D341Med (cell line): ENCODE results near the gene AFAP1.

Source experiments
- DNase-seq: peaks from one replicate; pipeline ENCODE4 v3.0.0; 2012; ENCODE audit warnings: low spot score

The AFAP1 gene

GRCh38 chr4:7767966-7768365 is 171.7 kb downstream of the AFAP1 start:
- DNase-seq, result no peak

DNA sequence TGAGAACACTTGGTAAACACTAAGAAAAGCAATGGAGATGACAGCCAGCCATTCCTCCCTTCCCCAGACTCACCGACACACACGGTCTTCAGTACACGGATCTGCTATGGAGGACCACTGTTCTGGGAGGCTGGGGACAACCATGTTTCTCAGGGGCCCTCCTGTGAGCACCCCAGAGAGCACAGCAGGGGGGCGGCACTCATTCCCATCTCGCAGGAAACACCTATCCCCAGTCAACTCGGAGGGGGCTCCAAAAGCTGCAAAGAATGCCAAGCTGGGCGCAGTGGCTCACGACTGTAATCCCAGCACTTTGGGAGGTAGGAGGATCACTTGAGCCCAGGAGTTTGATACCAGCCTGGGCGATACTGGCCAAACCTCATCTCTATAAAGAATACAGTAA is 172.1 kb downstream of the AFAP1 start:
- DNase-seq, result no peak

- no peak for DNase-seq
Measured at GRCh38 chr4:7766661-7767345, 172.9 kb downstream of the AFAP1 start.

GRCh38 chr4:7766086-7766485 is 173.6 kb downstream of the AFAP1 start:
- DNase-seq, result no peak

GRCh38 chr4:7765666-7766065 is 174.0 kb downstream of the AFAP1 start:
- no peak for DNase-seq

GRCh38 chr4:7764466-7764865 is 175.2 kb downstream of the AFAP1 start:
- no peak for DNase-seq

GRCh38 chr4:7763788-7764187 is 175.9 kb downstream of the AFAP1 start:
- DNase-seq, result no peak

DNA sequence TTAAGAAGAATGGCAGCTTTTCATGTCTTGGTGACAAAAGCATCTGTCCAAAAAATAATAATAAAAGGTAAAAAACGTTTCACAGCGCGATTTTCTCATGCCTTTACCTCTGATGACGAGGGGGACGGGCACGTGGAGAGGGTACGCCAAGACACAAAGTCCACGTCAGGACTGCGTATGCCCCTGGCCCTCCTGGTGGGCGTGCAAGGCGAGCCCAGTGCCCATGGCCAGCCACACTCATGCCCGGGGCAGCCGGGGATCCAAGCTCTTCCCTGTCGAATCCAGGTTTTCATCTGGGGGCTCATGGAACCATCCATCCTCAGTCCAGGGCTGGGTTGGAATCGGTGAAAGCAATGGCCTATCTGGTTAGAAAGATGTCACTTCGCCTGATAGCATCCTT is 176.6 kb downstream of the AFAP1 start:
- no peak for DNase-seq

GRCh38 chr4:7762376-7763030 is 177.2 kb downstream of the AFAP1 start:
- DNase-seq, result no peak

DNA sequence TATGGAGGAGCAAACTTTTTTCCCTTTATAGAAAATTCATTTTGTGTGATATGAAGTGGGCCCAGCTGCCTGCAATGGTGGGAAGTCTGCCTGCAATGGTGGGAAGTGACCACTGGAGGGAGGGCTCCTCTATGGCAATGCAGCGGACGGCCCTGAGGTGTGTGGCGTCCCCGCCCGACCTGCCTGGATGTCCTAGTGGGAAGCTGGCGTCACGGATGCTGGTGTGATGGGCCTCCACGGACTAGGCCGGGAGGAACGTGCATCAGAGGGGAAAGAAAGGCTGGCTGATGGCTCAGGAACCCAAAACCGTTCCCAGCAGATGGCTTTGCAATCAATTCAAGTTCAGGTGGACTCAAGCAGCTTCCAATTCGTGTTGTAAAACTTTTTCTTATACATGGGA is 177.9 kb downstream of the AFAP1 start:
- peak; percentile 89 for DNase-seq

DNA sequence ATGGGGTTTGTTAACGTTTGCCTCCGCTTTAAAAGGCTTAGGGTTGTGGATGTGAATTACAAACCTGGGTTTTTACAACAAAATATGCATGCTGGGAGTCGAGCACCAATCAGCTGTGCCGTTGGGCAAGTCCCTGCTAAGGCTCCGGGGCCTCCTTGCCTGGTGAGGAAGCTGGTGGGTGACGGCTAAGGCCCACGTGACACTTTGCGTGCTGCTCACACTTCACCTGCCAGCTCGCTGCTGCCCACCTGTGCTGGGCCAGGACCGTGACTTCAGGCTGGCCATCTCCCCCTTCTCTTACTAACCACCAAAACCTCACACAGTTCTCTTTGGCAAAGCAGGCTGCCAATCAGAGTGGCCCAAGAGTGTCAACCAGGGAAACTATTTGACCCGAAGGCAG is 178.3 kb downstream of the AFAP1 start:
- no peak for DNase-seq

- no peak for DNase-seq
Measured at GRCh38 chr4:7760706-7761105, 179.0 kb downstream of the AFAP1 start.

DNA sequence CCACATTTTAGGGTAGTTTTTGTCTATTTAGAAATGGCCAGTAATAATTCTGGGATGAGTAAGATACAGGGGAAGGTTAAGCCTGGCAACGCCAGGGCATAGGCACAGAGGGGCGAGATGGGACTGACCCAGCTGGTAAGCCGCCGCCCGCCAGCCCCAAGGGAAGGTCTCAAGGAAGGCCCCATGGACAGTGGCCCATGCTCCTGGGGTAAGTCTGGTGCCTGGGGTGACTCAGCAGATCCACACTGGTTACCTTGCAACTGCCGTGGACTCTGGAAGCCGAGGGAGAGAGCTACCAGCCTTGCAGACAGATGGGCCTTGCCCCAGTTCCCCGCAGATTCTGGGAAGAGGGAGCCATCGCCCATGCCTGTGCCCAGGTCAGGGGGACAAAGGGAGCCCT is 179.4 kb downstream of the AFAP1 start:
- DNase-seq, result no peak

DNA sequence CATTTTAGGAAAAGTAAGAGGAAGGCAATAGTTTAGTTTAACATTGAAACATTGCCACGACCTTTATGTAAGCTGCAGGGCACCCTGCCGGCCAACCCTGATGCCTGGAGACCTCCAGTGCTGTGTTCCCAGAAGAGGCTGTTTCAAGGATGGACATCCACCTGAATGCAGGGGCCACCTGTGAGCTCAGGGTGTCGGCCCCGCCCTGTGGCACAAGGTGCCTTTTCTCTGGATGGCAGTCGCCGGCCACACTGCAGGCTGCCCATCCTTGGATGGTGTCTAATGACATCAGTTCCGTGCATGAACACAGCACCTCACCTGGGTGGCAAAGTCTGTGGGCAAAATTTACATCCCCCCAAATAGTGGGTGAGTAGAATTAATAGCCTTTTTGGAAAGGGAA is 180.0 kb downstream of the AFAP1 start:
- DNase-seq, result no peak

DNA sequence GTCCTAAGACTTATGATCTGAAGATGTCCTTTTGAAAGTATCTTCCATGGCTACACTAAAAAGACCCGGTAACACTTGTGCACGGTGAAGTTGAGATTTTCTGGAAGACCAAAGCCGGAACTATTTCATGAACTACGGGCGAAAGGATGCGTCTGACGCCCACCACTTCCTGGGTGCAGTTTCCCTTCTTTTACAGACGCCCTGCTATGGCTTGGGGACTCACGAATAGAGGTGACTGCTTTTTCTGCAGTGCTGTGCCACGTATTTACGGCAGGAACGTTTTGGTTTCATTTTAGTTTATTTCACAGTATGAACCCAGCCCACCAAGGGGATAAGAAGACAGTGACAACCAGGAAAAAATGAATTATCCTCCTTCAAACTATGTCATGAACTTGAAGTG is 180.4 kb downstream of the AFAP1 start:
- no peak for DNase-seq

DNA sequence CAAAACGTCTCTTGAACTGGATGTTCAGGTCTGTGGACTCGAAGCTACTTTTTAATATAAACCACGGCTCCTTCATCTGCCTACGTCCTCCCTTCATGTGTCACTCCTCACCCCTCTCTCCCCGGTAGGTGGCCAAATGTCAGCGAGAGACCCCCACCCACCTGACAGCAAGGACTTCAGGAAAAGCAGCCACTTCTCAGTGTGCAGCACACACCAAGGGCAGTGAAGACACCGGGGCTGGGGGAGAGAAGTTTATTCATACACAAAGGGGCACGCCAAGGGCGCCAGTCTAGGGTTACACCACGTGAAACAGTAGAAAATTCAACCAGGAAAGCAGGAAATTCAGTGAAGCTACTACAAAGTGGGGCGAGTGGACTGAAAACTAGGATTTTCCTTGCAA is 181.2 kb downstream of the AFAP1 start:
- no peak for DNase-seq

DNA sequence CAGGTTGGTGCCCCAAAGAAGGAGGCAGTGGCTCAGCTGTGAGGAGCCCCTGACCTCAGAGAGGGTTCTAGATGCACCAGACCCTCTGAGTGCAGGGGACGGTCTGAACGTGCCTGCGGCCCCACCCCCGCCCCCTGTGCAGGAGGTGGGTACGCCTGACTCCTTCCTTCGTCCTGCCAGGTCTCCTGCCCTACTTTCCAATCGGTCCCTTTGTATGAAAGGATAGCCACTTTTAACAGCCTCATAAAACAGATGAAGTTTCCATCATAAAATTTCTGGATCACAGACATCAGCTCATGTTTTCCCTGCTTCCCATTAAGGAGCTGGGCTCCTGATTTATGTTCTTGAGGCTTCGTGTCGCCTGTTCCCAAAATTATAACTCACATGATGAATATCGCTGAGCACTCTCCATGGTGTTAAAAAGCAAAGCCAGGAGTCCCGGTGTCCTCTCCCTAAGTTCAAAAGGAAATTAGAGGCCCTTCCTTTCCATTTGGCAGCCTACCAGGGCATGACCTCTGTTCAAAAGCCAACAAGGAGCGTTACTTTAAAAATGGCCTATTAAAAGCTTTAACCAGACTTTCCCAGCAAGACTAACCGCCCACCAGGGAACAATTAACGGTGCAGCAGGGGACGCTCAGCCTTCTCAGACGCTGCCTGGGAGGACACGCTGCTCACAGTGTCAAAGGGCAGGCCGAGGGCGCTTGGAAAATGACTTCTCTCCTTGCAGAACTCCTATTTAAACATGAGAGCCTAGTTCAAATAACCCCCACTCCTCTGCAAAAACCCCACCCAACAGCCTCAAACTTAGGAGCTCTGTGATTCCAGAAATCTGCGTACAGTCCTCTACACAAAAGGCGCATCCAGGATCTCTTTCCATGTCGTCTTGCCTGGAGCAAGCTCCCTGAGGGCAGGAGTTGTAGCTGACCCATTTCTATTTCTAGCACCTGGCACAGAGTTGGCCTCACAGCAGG is 181.9 kb downstream of the AFAP1 start:
- DNase-seq, result no peak

GRCh38 chr4:7756561-7757355 is 182.9 kb downstream of the AFAP1 start:
- DNase-seq, result no peak

DNA sequence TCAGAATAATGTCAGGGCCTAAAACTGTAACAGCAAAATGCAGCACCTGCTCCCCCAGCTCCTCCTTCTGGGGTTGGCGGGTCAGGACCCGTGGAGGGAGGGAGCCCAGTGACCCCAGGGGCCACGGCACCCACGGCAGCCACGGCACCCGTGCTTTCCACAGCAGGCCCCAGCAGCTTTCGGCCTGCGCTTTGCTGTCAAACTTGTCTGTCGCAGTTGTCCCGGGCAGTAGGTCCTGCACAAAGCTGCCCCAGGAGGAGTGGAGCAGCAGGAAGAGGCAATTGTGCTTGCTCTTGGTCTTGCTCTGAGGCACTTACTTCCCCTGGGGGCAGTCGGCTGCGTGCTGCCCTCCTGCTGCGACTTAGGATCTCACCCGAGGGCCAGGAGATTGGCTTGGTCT is 183.6 kb downstream of the AFAP1 start:
- DNase-seq, result no peak

DNA sequence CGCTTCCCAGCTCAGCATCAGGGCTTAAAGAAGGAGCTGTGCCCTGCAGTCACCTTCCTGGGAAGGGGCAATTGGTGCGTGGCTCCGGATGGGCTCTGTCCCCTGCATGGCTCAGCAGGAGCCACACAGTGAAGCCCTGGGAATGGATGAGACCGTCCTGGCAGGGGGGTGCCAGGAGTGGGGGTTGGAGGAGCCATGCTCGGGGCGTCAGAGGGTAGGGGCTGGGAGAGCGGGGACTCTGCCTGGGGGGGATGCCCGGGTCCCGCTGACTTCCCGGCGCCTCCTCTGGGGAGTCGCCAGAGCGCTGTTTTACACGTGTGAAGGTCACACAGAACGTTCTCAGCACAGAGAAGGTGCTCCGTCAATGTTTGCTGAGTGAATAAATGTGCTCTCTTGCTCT is 184.1 kb downstream of the AFAP1 start:
- no peak for DNase-seq

- no peak for DNase-seq
Measured at GRCh38 chr4:7754565-7755262, 184.9 kb downstream of the AFAP1 start.
